ENCODE measurements around the gene TSPAN4.

- TF ChIP-seq POLR2A (IDR thresholded peaks at IDR 0.05) (no peak), CTCF (IDR thresholded peaks at IDR 0.05) (no peak)
Observed at GRCh38 chr11:870127-870413, 27.4 kb downstream of the TSPAN4 start.

All from testis (tissue), 2 donors.